Nephron (organoid): ENCODE measurements around the gene CHST2.

Experiments
- H3K27ac Mint-ChIP-seq, 3 experiments: 2 replicates each; pipeline ENCODE4 v1.8.0; 2020; ENCODE audit warnings: mixed read lengths in 3 of 3, mild to moderate bottlenecking in 2 of 3, moderate library complexity in 1 of 3
- H3K27me3 Mint-ChIP-seq: 2 replicates; pipeline ENCODE4 v1.8.0; 2021; ENCODE audit warnings: low read depth, mild to moderate bottlenecking, moderate library complexity, mixed read lengths
- H3K36me3 Mint-ChIP-seq: 2 replicates; pipeline ENCODE4 v1.8.0; 2020; ENCODE audit warnings: low read depth, mixed read lengths
- H3K4me1 Mint-ChIP-seq: 2 replicates; pipeline ENCODE4 v1.8.0; 2020; ENCODE audit warnings: mixed read lengths
- H3K4me3 Mint-ChIP-seq, 3 experiments: 2 replicates each; pipeline ENCODE4 v1.8.0; 2020; ENCODE audit warnings: mild to moderate bottlenecking in 3 of 3, mixed read lengths in 3 of 3, moderate library complexity in 2 of 3
- H3K9me3 Mint-ChIP-seq: 2 replicates; pipeline ENCODE4 v1.8.0; 2020; ENCODE audit warnings: mixed read lengths
- CTCF ChIP-seq, 3 experiments: fragments of 200-600 bp; sonication (generic); IDR thresholded peaks; one replicate each; pipeline ENCODE4 v1.5.0; 2021; ENCODE audit warnings: antibody characterized with exemption in 3 of 3; ENCODE audit not compliant: unreplicated experiment in 3 of 3

Gene CHST2

GRCh38 chr3:143084856-143085731, 34.5 kb upstream of the CHST2 start:
- TF ChIP-seq CTCF (IDR thresholded peaks at IDR 0.05; ENCODE audit: unreplicated experiment in 3 of 3) = no peak
- Mint-ChIP-seq H3K4me1 (no peaks in the 10 kb centered on the region), H3K4me3 (no peak overlapping the region), H3K27ac (no peak overlapping the region), H3K9me3 (peaks cover 22% of the 10 kb centered on the region), H3K36me3 (peaks cover 13% of the 10 kb centered on the region), H3K27me3 (peaks cover 8% of the 10 kb centered on the region)

GRCh38 chr3:143088835-143089234, 30.7 kb upstream of the CHST2 start:
- peaks cover 9% of the 10 kb centered on the region for H3K4me1 Mint-ChIP-seq
- peaks cover 13% of the 10 kb centered on the region for H3K36me3 Mint-ChIP-seq
- no peak overlapping the region for H3K4me3 Mint-ChIP-seq
- H3K27ac Mint-ChIP-seq = no peak overlapping the region
- no peaks in the 10 kb centered on the region for H3K27me3 Mint-ChIP-seq
- TF ChIP-seq CTCF (IDR thresholded peaks at IDR 0.05; ENCODE audit: unreplicated experiment in 3 of 3) = no peak
- peaks cover 17% of the 10 kb centered on the region for H3K9me3 Mint-ChIP-seq

- H3K36me3 Mint-ChIP-seq = peaks cover 8% of the 10 kb centered on the region
- H3K4me1 Mint-ChIP-seq = peaks cover 9% of the 10 kb centered on the region
- no peak overlapping the region for H3K4me3 Mint-ChIP-seq
- H3K27me3 Mint-ChIP-seq = no peaks in the 10 kb centered on the region
- TF ChIP-seq CTCF (IDR thresholded peaks at IDR 0.05; ENCODE audit: unreplicated experiment in 3 of 3) = no peak
- peaks cover 12% of the 10 kb centered on the region for H3K9me3 Mint-ChIP-seq
- H3K27ac Mint-ChIP-seq = peak overlapping the region; percentile 9 to 71 (median 37)
Measured at GRCh38 chr3:143089965-143090364, 29.6 kb upstream of the CHST2 start.

GRCh38 chr3:143090486-143090885, 29.1 kb upstream of the CHST2 start:
- H3K27me3 Mint-ChIP-seq = no peaks in the 10 kb centered on the region
- TF ChIP-seq CTCF (IDR thresholded peaks at IDR 0.05; ENCODE audit: unreplicated experiment in 3 of 3) = no peak
- H3K36me3 Mint-ChIP-seq = peaks cover 5% of the 10 kb centered on the region
- peak overlapping the region; percentile 9 to 71 (median 37) for H3K27ac Mint-ChIP-seq
- no peak overlapping the region for H3K4me3 Mint-ChIP-seq
- peaks cover 9% of the 10 kb centered on the region for H3K4me1 Mint-ChIP-seq
- peaks cover 9% of the 10 kb centered on the region for H3K9me3 Mint-ChIP-seq

GRCh38 chr3:143090976-143091837, 28.4 kb upstream of the CHST2 start:
- Mint-ChIP-seq H3K36me3 (peaks cover 5% of the 10 kb centered on the region), H3K4me1 (peaks cover 9% of the 10 kb centered on the region), H3K9me3 (peaks cover 11% of the 10 kb centered on the region), H3K4me3 (no peak overlapping the region), H3K27ac (peak overlapping the region; percentile 9 to 54 (median 37)), H3K27me3 (no peaks in the 10 kb centered on the region)
- no peak for TF ChIP-seq CTCF (IDR thresholded peaks at IDR 0.05; ENCODE audit: unreplicated experiment in 3 of 3)
